ENCODE data around the gene PIEZO1. TPM values are rescaled to one million over a fixed set of nuclear protein-coding genes. Genes with fewer than 3 reads are reported as not detected.

Gene PIEZO1
- total and polyA plus RNA-seq, 10 of the 15 experiments (the other 5 are each of a cell fraction or from before 2014, with no cell fraction given) = 1.3 to 169 (median 33.4) TPM

DNA sequence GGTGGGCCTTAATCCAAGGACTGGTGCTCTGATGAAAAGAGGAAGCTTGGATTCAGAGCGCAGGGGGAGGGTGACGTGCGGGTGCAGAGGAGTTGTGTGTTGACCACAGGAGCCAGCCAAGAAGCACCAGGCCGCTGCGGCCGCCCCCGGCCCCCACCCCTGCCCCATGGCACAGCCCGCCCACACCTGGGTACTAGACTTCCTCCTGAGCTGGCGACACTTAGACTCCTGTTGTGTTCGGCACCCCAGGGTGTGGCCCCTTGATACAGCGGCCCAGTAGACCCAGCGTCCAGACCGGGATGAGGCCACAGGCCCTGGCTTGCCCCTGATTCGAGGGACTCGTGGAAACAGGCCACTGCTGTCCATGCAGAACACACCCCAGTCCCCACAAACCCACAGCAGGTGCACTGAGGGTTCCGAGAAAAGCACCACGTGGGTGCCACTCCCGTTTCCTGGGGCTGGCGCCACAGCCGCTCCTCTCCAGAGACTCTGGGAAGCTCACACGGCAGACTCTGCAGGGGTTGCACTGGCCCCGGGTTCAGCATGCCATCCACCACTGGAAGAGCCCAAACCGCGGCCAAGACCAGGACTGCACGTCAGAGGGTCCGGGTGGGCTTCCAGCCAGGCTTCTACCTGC is 93.0 kb downstream of the PIEZO1 start:
- in situ Hi-C loops (cut with MboI) (no loop called here), intact Hi-C loops (cut with micrococcal nuclease; ENCODE audit: unreplicated experiment) (no loop called here)
- no peak overlapping the region for H3K4me3 ChIP-seq
- 19% methylated on average over 19 of the region's 26 CpGs for WGBS (ENCODE audit: insufficient coverage, insufficient replicate concordance, low lambda C conversion rate, missing lambda C conversion rate)
- no peak overlapping the region for H2AFZ ChIP-seq (ENCODE audit: control insufficient read depth, low read depth, low read length)
- DNase-seq (ENCODE audit: low read depth, low spot score) (no peak), FAIRE-seq (no peak), ATAC-seq (peak; percentile 60)
- peaks cover 12% of the 10 kb centered on the region for H3K4me1 ChIP-seq (ENCODE audit: control insufficient read depth, insufficient read depth, low read length)
- no peak overlapping the region for H3K27ac ChIP-seq (ENCODE audit: control insufficient read depth, insufficient read depth)
- POLR2A ChIA-PET = interaction anchor here (0.7 kb wide), 1 partner anchor 8 kb away, joined by 3 read pairs; no protein-coding TSS in a partner anchor
- H3K9ac ChIP-seq (ENCODE audit: control insufficient read depth, insufficient read depth, low read length) = no peak overlapping the region
- no TSS peak for BruUV-seq (replicated peaks)
- H3K9me3 ChIP-seq (replicated peaks; ENCODE audit: control insufficient read depth, insufficient read depth, low read length) = no peaks in the 10 kb centered on the region
- RAD21 ChIA-PET (ENCODE audit: unreplicated experiment) = no interaction called here
- no peaks in the 10 kb centered on the region for H4K20me1 ChIP-seq (ENCODE audit: control insufficient read depth, insufficient read depth)
- H3K79me2 ChIP-seq (ENCODE audit: control insufficient read depth, insufficient read depth, low read length) = no peaks in the 10 kb centered on the region
- no peaks in the 10 kb centered on the region; a peak in 1 of 4 replicates for H3K27me3 ChIP-seq (replicated peaks in 1 of 2; ENCODE audit: control insufficient read depth in 2 of 2, insufficient read depth in 2 of 2, low read length in 1 of 2)
- CTCF ChIA-PET = no interaction called here
- SMC1A ChIA-PET (ENCODE audit: uncharacterized antibody, unreplicated experiment) = no interaction called here
- peaks cover 0 to under 1% of the 10 kb centered on the region in 2 experiments; a peak in 2 of 4 replicates for H3K36me3 ChIP-seq (ENCODE audit: control insufficient read depth in 2 of 2, insufficient read depth in 2 of 2, low read length in 1 of 2)
- peak overlapping the region; percentile 15; the same call in 1 of the 2 replicates for H3K4me2 ChIP-seq (ENCODE audit: control insufficient read depth, insufficient read depth)
- TF ChIP-seq MTA2 (IDR thresholded peaks at IDR 0.05; ENCODE audit: low read depth) = 0 out of 2 replicates have a peak, but pooled peaks have one; percentile 13
- TF ChIP-seq BMI1 (IDR thresholded peaks at IDR 0.05; ENCODE audit: borderline replicate concordance) = no peak
- TF ChIP-seq EGR1 (IDR thresholded peaks at IDR 0.05; ENCODE audit: borderline replicate concordance in 1 of 2, low read depth in 2 of 2, low read length in 2 of 2) = peak in 1 of 2 experiments; percentile 41; a peak in 1 of 3 replicates
- TF ChIP-seq KDM1A (IDR thresholded peaks at IDR 0.05; ENCODE audit: borderline replicate concordance) = no peak
- no peak for TF ChIP-seq SUPT20H (IDR thresholded peaks at IDR 0.05; ENCODE audit: borderline replicate concordance, control insufficient read depth, low read depth, low read length)
- 0 out of 4 replicates have a peak, but pooled peaks of 1 of the 2 experiments have one; percentile 11 for TF ChIP-seq EP300 (IDR thresholded peaks at IDR 0.05; ENCODE audit: borderline replicate concordance in 1 of 2, control insufficient read depth in 1 of 2, low read depth in 2 of 2, low read length in 2 of 2)
- TF ChIP-seq IRF4 (IDR thresholded peaks at IDR 0.05; ENCODE audit: low read depth, low read length) = no peak
- TF ChIP-seq ZNF687 (IDR thresholded peaks at IDR 0.05) = 0 out of 2 replicates have a peak, but pooled peaks have one; percentile 30
- TF ChIP-seq, protein P1, sequence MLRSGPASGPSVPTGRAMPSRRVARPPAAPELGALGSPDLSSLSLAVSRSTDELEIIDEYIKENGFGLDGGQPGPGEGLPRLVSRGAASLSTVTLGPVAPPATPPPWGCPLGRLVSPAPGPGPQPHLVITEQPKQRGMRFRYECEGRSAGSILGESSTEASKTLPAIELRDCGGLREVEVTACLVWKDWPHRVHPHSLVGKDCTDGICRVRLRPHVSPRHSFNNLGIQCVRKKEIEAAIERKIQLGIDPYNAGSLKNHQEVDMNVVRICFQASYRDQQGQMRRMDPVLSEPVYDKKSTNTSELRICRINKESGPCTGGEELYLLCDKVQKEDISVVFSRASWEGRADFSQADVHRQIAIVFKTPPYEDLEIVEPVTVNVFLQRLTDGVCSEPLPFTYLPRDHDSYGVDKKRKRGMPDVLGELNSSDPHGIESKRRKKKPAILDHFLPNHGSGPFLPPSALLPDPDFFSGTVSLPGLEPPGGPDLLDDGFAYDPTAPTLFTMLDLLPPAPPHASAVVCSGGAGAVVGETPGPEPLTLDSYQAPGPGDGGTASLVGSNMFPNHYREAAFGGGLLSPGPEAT (IDR thresholded peaks at IDR 0.05; ENCODE audit: low read depth) = no peak
- peak; percentile 39; the same call in 1 of the 2 replicates for TF ChIP-seq SMARCA5 (IDR thresholded peaks at IDR 0.05)
- TF ChIP-seq, protein P2, sequence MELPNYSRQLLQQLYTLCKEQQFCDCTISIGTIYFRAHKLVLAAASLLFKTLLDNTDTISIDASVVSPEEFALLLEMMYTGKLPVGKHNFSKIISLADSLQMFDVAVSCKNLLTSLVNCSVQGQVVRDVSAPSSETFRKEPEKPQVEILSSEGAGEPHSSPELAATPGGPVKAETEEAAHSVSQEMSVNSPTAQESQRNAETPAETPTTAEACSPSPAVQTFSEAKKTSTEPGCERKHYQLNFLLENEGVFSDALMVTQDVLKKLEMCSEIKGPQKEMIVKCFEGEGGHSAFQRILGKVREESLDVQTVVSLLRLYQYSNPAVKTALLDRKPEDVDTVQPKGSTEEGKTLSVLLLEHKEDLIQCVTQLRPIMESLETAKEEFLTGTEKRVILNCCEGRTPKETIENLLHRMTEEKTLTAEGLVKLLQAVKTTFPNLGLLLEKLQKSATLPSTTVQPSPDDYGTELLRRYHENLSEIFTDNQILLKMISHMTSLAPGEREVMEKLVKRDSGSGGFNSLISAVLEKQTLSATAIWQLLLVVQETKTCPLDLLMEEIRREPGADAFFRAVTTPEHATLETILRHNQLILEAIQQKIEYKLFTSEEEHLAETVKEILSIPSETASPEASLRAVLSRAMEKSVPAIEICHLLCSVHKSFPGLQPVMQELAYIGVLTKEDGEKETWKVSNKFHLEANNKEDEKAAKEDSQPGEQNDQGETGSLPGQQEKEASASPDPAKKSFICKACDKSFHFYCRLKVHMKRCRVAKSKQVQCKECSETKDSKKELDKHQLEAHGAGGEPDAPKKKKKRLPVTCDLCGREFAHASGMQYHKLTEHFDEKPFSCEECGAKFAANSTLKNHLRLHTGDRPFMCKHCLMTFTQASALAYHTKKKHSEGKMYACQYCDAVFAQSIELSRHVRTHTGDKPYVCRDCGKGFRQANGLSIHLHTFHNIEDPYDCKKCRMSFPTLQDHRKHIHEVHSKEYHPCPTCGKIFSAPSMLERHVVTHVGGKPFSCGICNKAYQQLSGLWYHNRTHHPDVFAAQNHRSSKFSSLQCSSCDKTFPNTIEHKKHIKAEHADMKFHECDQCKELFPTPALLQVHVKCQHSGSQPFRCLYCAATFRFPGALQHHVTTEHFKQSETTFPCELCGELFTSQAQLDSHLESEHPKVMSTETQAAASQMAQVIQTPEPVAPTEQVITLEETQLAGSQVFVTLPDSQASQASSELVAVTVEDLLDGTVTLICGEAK (IDR thresholded peaks at IDR 0.05; ENCODE audit: borderline replicate concordance) = no peak

All from GM12878 (cell line).